SU-DHL-6 (cell line): ENCODE data around the gene KIF2A.

Source experiments
- H2AFZ ChIP-seq: fragments of 200-600 bp; sonication (generic); 2 replicates; pipeline ENCODE4 v1.6.1; 2014; ENCODE audit warnings: low read depth, mild to moderate bottlenecking, moderate library complexity, mixed read lengths, antibody characterized with exemption, low read length; ENCODE audit not compliant: severe bottlenecking
- H3F3A ChIP-seq: fragments of 200-600 bp; shearing (Covaris generic); 2 replicates; pipeline ENCODE4 v1.6.0; 2016; ENCODE audit warnings: antibody characterized with exemption, mild to moderate bottlenecking; ENCODE audit not compliant: insufficient read depth
- H3K27ac ChIP-seq: fragments of 200-600 bp; sonication (generic); 2 replicates; pipeline ENCODE4 v1.5.1; 2016; ENCODE audit warnings: low read depth, mild to moderate bottlenecking, low read length, moderate library complexity, mixed read lengths
- H3K27me3 ChIP-seq: fragments of 200-600 bp; sonication (generic), shearing (Covaris generic); 2 replicates; pipeline ENCODE4 v1.6.0; 2014; ENCODE audit warnings: mild to moderate bottlenecking, low read length
- H3K36me3 ChIP-seq: fragments of 200-600 bp; sonication (generic); 2 replicates; pipeline ENCODE4 v1.6.1; 2014; ENCODE audit warnings: mild to moderate bottlenecking, low read length, mixed read lengths
- H3K4me2 ChIP-seq: fragments of 300-600, 200-600 bp; shearing (Covaris generic), sonication (generic); 2 replicates; pipeline ENCODE4 v1.6.0; 2014; ENCODE audit warnings: low read length, low read depth, mild to moderate bottlenecking; ENCODE audit not compliant: poor library complexity, severe bottlenecking
- H3K4me3 ChIP-seq: fragments of 200-600 bp; sonication (generic); 2 replicates; pipeline ENCODE4 v1.5.1; 2014; ENCODE audit warnings: antibody characterized with exemption, low read length, mild to moderate bottlenecking, mixed read lengths; ENCODE audit not compliant: insufficient read depth, poor library complexity, severe bottlenecking
- H3K79me2 ChIP-seq: fragments of 200-600 bp; sonication (generic); 2 replicates; pipeline ENCODE4 v1.6.1; 2014; ENCODE audit warnings: mild to moderate bottlenecking, low read length, moderate library complexity; ENCODE audit not compliant: insufficient read depth
- H3K9ac ChIP-seq: fragments of 200-600 bp; sonication (generic); 2 replicates; pipeline ENCODE4 v1.7.0; 2014; ENCODE audit warnings: mild to moderate bottlenecking, low read length
- H3K9me2 ChIP-seq: fragments of 200-600 bp; sonication (generic); replicated peaks from 2 replicates; pipeline ENCODE4 v1.6.1; 2014; ENCODE audit warnings: low read length; ENCODE audit not compliant: insufficient read depth
- H3K9me3 ChIP-seq: fragments of 200-600 bp; sonication (generic); 2 replicates; pipeline ENCODE4 v1.6.1; 2014; ENCODE audit warnings: low read length, mixed read lengths; ENCODE audit not compliant: insufficient read depth
- H4K20me1 ChIP-seq: fragments of 200-600 bp; sonication (generic); 2 replicates; pipeline ENCODE4 v1.6.1; 2014; ENCODE audit warnings: low read depth, mild to moderate bottlenecking, antibody characterized with exemption, low read length, moderate library complexity, mixed read lengths
- EZH2phosphoT487 ChIP-seq: fragments of 200-600 bp; sonication (generic), shearing (Covaris generic); conservative IDR thresholded peaks from 2 replicates; pipeline ENCODE4 v1.6.1; 2018; ENCODE audit warnings: mild to moderate bottlenecking, antibody characterized with exemption, low read length, moderate library complexity, mixed read lengths
- TF ChIP-seq, protein P1 (sequence below): fragments of 200-600 bp; sonication (generic); IDR thresholded peaks from one replicate; pipeline ENCODE4 v1.5.1; 2017; ENCODE audit warnings: antibody characterized with exemption, mild to moderate bottlenecking, low read length, moderate library complexity; ENCODE audit not compliant: insufficient read depth, poor library complexity, severe bottlenecking

The KIF2A gene

DNA sequence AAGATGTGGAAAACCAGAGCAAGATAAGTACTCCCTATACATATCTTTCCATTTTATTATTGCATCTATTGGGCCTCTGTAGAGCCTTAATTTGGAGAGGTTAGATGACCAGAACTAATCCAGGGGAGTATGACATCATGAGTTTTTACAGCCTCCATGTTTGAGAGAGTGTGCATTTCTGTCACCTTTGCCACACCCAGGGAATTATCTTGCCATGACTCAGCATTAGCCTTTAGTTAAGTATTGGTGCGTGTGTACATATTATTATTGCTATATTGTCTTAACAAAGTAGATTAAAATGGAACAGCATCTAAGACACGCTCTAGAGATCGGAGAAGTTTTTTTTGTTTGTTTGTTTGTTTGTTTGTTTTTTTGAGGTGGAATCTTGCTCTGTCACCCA is 70.1 kb downstream of the KIF2A start:
- no peak overlapping the region for H3K4me2 ChIP-seq
- no peaks in the 10 kb centered on the region for H3K9me3 ChIP-seq
- TF ChIP-seq EZH2phosphoT487, result no peak
- TF ChIP-seq, protein P1, sequence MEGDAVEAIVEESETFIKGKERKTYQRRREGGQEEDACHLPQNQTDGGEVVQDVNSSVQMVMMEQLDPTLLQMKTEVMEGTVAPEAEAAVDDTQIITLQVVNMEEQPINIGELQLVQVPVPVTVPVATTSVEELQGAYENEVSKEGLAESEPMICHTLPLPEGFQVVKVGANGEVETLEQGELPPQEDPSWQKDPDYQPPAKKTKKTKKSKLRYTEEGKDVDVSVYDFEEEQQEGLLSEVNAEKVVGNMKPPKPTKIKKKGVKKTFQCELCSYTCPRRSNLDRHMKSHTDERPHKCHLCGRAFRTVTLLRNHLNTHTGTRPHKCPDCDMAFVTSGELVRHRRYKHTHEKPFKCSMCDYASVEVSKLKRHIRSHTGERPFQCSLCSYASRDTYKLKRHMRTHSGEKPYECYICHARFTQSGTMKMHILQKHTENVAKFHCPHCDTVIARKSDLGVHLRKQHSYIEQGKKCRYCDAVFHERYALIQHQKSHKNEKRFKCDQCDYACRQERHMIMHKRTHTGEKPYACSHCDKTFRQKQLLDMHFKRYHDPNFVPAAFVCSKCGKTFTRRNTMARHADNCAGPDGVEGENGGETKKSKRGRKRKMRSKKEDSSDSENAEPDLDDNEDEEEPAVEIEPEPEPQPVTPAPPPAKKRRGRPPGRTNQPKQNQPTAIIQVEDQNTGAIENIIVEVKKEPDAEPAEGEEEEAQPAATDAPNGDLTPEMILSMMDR, result no peak
- no peaks in the 10 kb centered on the region for H3K79me2 ChIP-seq
- H3K27ac ChIP-seq, result no peak overlapping the region
- H3F3A ChIP-seq, result peaks cover 10% of the 10 kb centered on the region; the same call in 1 of the 2 replicates
- H3K9me2 ChIP-seq, result no peaks in the 10 kb centered on the region
- no peaks in the 10 kb centered on the region for H4K20me1 ChIP-seq
- no peaks in the 10 kb centered on the region for H3K27me3 ChIP-seq
- peaks cover 62% of the 10 kb centered on the region; the same call in 1 of the 2 replicates for H3K36me3 ChIP-seq
- no peak overlapping the region for H3K4me3 ChIP-seq
- no peak overlapping the region for H2AFZ ChIP-seq
- no peak overlapping the region for H3K9ac ChIP-seq

DNA sequence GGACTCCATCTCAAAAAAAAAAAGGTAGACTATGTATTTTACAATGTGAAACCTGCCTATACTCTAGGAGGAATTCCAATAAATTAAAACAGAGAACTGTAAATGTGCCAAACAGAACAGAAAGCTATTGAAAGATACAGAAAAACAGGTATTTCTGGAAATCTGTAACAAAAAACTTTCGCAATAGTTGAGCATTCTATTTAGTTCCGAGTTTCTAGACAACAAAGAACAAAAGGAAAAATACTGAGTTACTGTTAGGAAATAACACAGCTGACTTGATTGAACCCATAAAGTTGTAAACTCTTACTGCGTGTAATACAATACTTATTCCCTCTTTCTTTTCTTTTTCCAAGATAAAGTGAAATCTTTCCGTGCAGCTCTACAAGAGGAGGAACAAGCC is 79.1 kb downstream of the KIF2A start:
- Histone ChIP-seq H3K9ac (no peak overlapping the region), H3K27me3 (no peaks in the 10 kb centered on the region), H3K9me3 (no peaks in the 10 kb centered on the region), H3K27ac (no peak overlapping the region), H3K36me3 (peaks cover 49% of the 10 kb centered on the region), H4K20me1 (no peaks in the 10 kb centered on the region), H3F3A (peaks cover 29% of the 10 kb centered on the region), H3K4me2 (no peak overlapping the region), H3K4me3 (no peak overlapping the region), H3K79me2 (no peaks in the 10 kb centered on the region), H2AFZ (no peak overlapping the region), H3K9me2 (no peaks in the 10 kb centered on the region)
- TF ChIP-seq, protein P1, result no peak
- TF ChIP-seq EZH2phosphoT487, result no peak

DNA sequence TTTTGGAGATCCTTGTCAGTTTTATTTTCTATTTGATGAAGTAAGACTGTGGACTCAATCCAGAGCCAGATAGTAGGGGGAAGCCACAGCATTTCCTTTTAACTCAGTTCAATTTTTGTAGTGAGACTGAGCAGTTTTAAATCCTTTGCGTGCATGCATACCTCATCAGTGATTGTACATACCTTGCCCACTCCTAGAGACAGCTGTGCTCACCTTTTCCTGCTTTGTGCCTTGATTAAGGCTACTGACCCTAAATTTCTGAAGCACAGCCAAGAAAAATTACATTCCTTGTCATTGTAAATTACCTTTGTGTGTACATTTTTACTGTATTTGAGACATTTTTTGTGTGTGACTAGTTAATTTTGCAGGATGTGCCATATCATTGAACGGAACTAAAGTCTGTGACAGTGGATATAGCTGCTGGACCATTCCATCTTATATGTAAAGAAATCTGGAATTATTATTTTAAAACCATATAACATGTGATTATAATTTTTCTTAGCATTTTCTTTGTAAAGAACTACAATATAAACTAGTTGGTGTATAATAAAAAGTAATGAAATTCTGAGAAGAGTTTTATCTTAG is 79.9 kb downstream of the KIF2A start:
- Histone ChIP-seq H3K27me3 (no peaks in the 10 kb centered on the region), H4K20me1 (no peaks in the 10 kb centered on the region), H3K36me3 (peaks cover 50% of the 10 kb centered on the region), H3K9ac (no peak overlapping the region), H3K9me2 (no peaks in the 10 kb centered on the region), H3K9me3 (no peaks in the 10 kb centered on the region), H3K27ac (no peak overlapping the region), H3F3A (peaks cover 24% of the 10 kb centered on the region), H3K4me3 (no peak overlapping the region), H3K79me2 (no peaks in the 10 kb centered on the region), H2AFZ (no peak overlapping the region), H3K4me2 (no peak overlapping the region)
- TF ChIP-seq, protein P1, result no peak
- no peak for TF ChIP-seq EZH2phosphoT487
